GM21390 (cell line): ENCODE data around the gene GASK1A.

Experiments used
- ATAC-seq: cut with Tn5 transposase; IDR thresholded peaks from one replicate; pipeline ENCODE4 v1.9.1; 2021; ENCODE audit not compliant: unreplicated experiment

The GASK1A gene

GRCh38 chr3:43013256-43013655 lies 34.1 kb downstream of the GASK1A start:
- ATAC-seq, result no peak

GRCh38 chr3:43013743-43014155 lies 34.6 kb downstream of the GASK1A start:
- no peak for ATAC-seq

- no peak for ATAC-seq
These were observed 35.1 kb downstream of the GASK1A start for GRCh38 chr3:43014241-43014640.

GRCh38 chr3:43014956-43015355 lies 35.8 kb downstream of the GASK1A start:
- ATAC-seq, result no peak

GRCh38 chr3:43015572-43015971 lies 36.5 kb downstream of the GASK1A start:
- no peak for ATAC-seq

GRCh38 chr3:43015991-43016865 lies 37.1 kb downstream of the GASK1A start:
- ATAC-seq, result no peak

- ATAC-seq, result no peak
These were observed 37.9 kb downstream of the GASK1A start for GRCh38 chr3:43017004-43017403.

GRCh38 chr3:43017593-43018195 lies 38.6 kb downstream of the GASK1A start:
- ATAC-seq, result no peak

GRCh38 chr3:43018246-43018645 lies 39.1 kb downstream of the GASK1A start:
- no peak for ATAC-seq

GRCh38 chr3:43019006-43019809 lies 40.1 kb downstream of the GASK1A start:
- ATAC-seq, result no peak

GRCh38 chr3:43019826-43020225 lies 40.7 kb downstream of the GASK1A start:
- no peak for ATAC-seq

- no peak for ATAC-seq
These were observed 42.1 kb downstream of the GASK1A start for GRCh38 chr3:43021186-43021585.

- no peak for ATAC-seq
These were observed 43.0 kb downstream of the GASK1A start for GRCh38 chr3:43022121-43022520.

GRCh38 chr3:43023066-43023465 lies 44.0 kb downstream of the GASK1A start:
- ATAC-seq, result no peak

GRCh38 chr3:43023746-43024145 lies 44.6 kb downstream of the GASK1A start:
- no peak for ATAC-seq

- ATAC-seq, result no peak
These were observed 45.2 kb downstream of the GASK1A start for GRCh38 chr3:43024181-43024885.

- no peak for ATAC-seq
These were observed 46.3 kb downstream of the GASK1A start for GRCh38 chr3:43025423-43025822.

- ATAC-seq, result no peak
These were observed 48.9 kb downstream of the GASK1A start for GRCh38 chr3:43028001-43028400.

GRCh38 chr3:43028678-43029490 lies 49.8 kb downstream of the GASK1A start:
- no peak for ATAC-seq
